ENCODE data around the gene PRR20G.
A peak's percentile ranks its signal among the peaks of the same experiment; 100 is the strongest.
"Not testable (repeated sequence)": the region's sequence is repeated elsewhere in the genome, so short reads cannot be mapped to it uniquely, and the experiment has no call there.

Gene PRR20G

GRCh38 chr3:127296959-127297358 is 9.1 kb upstream of the PRR20G start:
- no peak for DNase-seq

GRCh38 chr3:127296166-127296565 is 8.3 kb upstream of the PRR20G start:
- DNase-seq: no peak

- DNase-seq: not testable (repeated sequence)
These were observed 5.8 kb upstream of the PRR20G start for GRCh38 chr3:127293650-127294049.

GRCh38 chr3:127291611-127292010 is 3.8 kb upstream of the PRR20G start:
- no peak for DNase-seq

GRCh38 chr3:127291114-127291513 is 3.3 kb upstream of the PRR20G start:
- DNase-seq: no peak

GRCh38 chr3:127289706-127290575 is 2.1 kb upstream of the PRR20G start:
- no peak for DNase-seq

GRCh38 chr3:127288921-127289705 is 1.3 kb upstream of the PRR20G start:
- peak; percentile 9 for DNase-seq

GRCh38 chr3:127288343-127288742 is 497 bp upstream of the PRR20G start:
- DNase-seq: no peak

- no peak for DNase-seq
These were observed 1.2 kb downstream of the PRR20G start for GRCh38 chr3:127286571-127287140.

GRCh38 chr3:127284258-127284657 is 3.6 kb downstream of the PRR20G start:
- no peak for DNase-seq

- DNase-seq: no peak
These were observed 10.3 kb downstream of the PRR20G start for GRCh38 chr3:127277561-127277960.

- no peak for DNase-seq
These were observed 10.9 kb downstream of the PRR20G start for GRCh38 chr3:127276995-127277394.

GRCh38 chr3:127276396-127276795 is 11.4 kb downstream of the PRR20G start:
- no peak for DNase-seq

- no peak for DNase-seq
These were observed 12.5 kb downstream of the PRR20G start for GRCh38 chr3:127275287-127275781.

- no peak for DNase-seq
These were observed 13.6 kb downstream of the PRR20G start for GRCh38 chr3:127274200-127274760.

GRCh38 chr3:127273206-127273605 is 14.6 kb downstream of the PRR20G start:
- no peak for DNase-seq

GRCh38 chr3:127266186-127266585 is 21.7 kb downstream of the PRR20G start:
- no peak for DNase-seq

GRCh38 chr3:127265581-127265981 is 22.3 kb downstream of the PRR20G start:
- DNase-seq: no peak

GRCh38 chr3:127264794-127265514 is 22.9 kb downstream of the PRR20G start:
- no peak for DNase-seq

- DNase-seq: no peak
These were observed 23.6 kb downstream of the PRR20G start for GRCh38 chr3:127264292-127264691.

GRCh38 chr3:127263586-127264231 is 24.1 kb downstream of the PRR20G start:
- DNase-seq: no peak

GRCh38 chr3:127263037-127263436 is 24.8 kb downstream of the PRR20G start:
- DNase-seq: no peak

Measured in RPMI8226 (cell line).